OCI-LY7 (cell line): ENCODE measurements around the gene MT3. TPM values are rescaled to one million over a fixed set of nuclear protein-coding genes. Genes with fewer than 3 reads are reported as not detected.

Experiments used
- BruUV-seq: library from RNA; stranded (reverse); fragments of 400-500 nt; replicated peaks from 2 replicates; lab custom pipeline; 2021; lab: Mats Ljungman, UMichigan
- CTCF ChIA-PET: fragments of 300-600 bp; sonication (Branson Sonifier 250); formaldehyde crosslinking; loops from one replicate; lab custom pipeline; 2022; ENCODE audit warnings: antibody characterized with exemption; ENCODE audit not compliant: unreplicated experiment; lab: Charles Lee
- POLR2A ChIA-PET: fragments of 300-600 bp; sonication (Branson Sonifier 250); formaldehyde crosslinking; loops from one replicate; lab custom pipeline; 2022; ENCODE audit warnings: antibody characterized with exemption; lab: Charles Lee
- DNase-seq: peaks from one replicate; pipeline ENCODE4 v3.0.0-alpha.2; 2015; ENCODE audit warnings: low spot score
- H2AFZ ChIP-seq: fragments of 200-600 bp; sonication (generic), shearing (Covaris generic); 2 replicates; pipeline ENCODE4 v1.6.1; 2014; ENCODE audit warnings: mild to moderate bottlenecking, antibody characterized with exemption, low read length, moderate library complexity
- H3K27ac ChIP-seq: fragments of 200-600 bp; sonication (generic); 2 replicates; pipeline ENCODE4 v1.5.1; 2014; ENCODE audit warnings: mixed run types, low read depth, mild to moderate bottlenecking, moderate library complexity, low read length, inconsistent platforms; ENCODE audit not compliant: poor library complexity, severe bottlenecking
- H3K36me3 ChIP-seq: fragments of 200-600 bp; sonication (generic); 2 replicates; pipeline ENCODE4 v1.6.1; 2014; ENCODE audit warnings: mild to moderate bottlenecking, antibody characterized with exemption, low read length, moderate library complexity, mixed read lengths; ENCODE audit not compliant: insufficient read depth
- H3K4me1 ChIP-seq: fragments of 200-600 bp; sonication (generic); 2 replicates; pipeline ENCODE4 v1.5.1; 2014; ENCODE audit warnings: mild to moderate bottlenecking, low read length; ENCODE audit not compliant: insufficient read depth, poor library complexity, severe bottlenecking
- H3K4me2 ChIP-seq: fragments of 200-600 bp; sonication (generic); 2 replicates; pipeline ENCODE4 v1.6.1; 2014; ENCODE audit warnings: mild to moderate bottlenecking, low read length
- H3K4me3 ChIP-seq: fragments of 200-600 bp; sonication (generic); 2 replicates; pipeline ENCODE4 v1.5.1; 2014; ENCODE audit warnings: mild to moderate bottlenecking, low read depth, low read length; ENCODE audit not compliant: poor library complexity, severe bottlenecking
- H3K79me2 ChIP-seq: fragments of 200-600 bp; sonication (generic); 2 replicates; pipeline ENCODE4 v1.6.1; 2016; ENCODE audit warnings: low read depth, mild to moderate bottlenecking, low read length, moderate library complexity, mixed read lengths; ENCODE audit not compliant: insufficient read depth
- H3K9me2 ChIP-seq: fragments of 200-600 bp; sonication (generic); 2 replicates; pipeline ENCODE4 v1.6.1; 2016; ENCODE audit warnings: mild to moderate bottlenecking, low read length, mixed read lengths; ENCODE audit not compliant: insufficient read depth
- H3K9me3 ChIP-seq: fragments of 200-600 bp; sonication (generic); 2 replicates; pipeline ENCODE4 v1.6.1; 2014; ENCODE audit warnings: mild to moderate bottlenecking, mixed run types, low read length, mixed read lengths
- H4K20me1 ChIP-seq: fragments of 200-600 bp; sonication (generic); 2 replicates; pipeline ENCODE4 v1.6.1; 2014; ENCODE audit warnings: mild to moderate bottlenecking, antibody characterized with exemption, low read length, moderate library complexity, mixed read lengths; ENCODE audit not compliant: insufficient read depth
- EZH2phosphoT487 ChIP-seq: fragments of 200-600 bp; sonication (generic); IDR thresholded peaks from 2 replicates; pipeline ENCODE4 v1.6.1; 2018; ENCODE audit warnings: low read depth, borderline replicate concordance, mild to moderate bottlenecking, mixed run types, antibody characterized with exemption, low read length, moderate library complexity, mixed read lengths
- intact Hi-C: fragments of 100-400 bp; cut with micrococcal nuclease; formaldehyde crosslinking; loops from one replicate; pipeline ENCODE4 v1.10.0; 2022; ENCODE audit not compliant: unreplicated experiment
- total RNA-seq, 2 experiments: library from RNA; depleted of rRNA in 1 of 2; stranded (reverse); fragments of >200 nt in 1 of 2; shearing (Covaris generic) in 1 of 2; gene quantifications; 2 replicates each; pipeline ENCODE4 v1.2.3, GENCODE V29; 2014 to 2022
- TF ChIP-seq, protein P1 (sequence below): fragments of 200-600 bp; sonication (generic); conservative IDR thresholded peaks from 2 replicates; pipeline ENCODE4 v1.5.1; 2014; ENCODE audit warnings: mild to moderate bottlenecking, antibody characterized with exemption, low read length, moderate library complexity, mixed read lengths

Gene MT3
- total RNA-seq, 2 experiments from 2014 or later: not detected

DNA sequence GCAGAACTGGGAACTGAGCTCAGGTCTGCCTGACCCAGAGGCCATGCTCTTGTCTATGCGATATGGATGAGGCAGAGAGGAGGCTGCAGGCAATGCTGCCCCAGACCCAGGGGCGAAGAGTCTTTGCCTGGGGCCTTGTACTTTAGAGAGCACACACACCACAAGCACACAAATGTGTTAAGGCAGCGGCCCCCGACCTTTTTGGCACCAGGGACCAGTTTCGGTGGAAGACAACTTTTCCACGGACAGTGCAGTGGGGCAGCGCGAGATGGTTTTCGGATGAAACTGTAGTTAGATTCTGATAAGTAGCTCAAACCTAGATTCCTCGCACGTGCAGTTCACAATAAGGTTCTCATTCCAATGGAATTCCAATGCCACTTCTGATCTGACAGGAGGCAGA, 17.8 kb upstream of the MT3 start:
- no peak overlapping the region for H3K4me2 ChIP-seq
- H4K20me1 ChIP-seq: no peaks in the 10 kb centered on the region
- TF ChIP-seq, protein P1, sequence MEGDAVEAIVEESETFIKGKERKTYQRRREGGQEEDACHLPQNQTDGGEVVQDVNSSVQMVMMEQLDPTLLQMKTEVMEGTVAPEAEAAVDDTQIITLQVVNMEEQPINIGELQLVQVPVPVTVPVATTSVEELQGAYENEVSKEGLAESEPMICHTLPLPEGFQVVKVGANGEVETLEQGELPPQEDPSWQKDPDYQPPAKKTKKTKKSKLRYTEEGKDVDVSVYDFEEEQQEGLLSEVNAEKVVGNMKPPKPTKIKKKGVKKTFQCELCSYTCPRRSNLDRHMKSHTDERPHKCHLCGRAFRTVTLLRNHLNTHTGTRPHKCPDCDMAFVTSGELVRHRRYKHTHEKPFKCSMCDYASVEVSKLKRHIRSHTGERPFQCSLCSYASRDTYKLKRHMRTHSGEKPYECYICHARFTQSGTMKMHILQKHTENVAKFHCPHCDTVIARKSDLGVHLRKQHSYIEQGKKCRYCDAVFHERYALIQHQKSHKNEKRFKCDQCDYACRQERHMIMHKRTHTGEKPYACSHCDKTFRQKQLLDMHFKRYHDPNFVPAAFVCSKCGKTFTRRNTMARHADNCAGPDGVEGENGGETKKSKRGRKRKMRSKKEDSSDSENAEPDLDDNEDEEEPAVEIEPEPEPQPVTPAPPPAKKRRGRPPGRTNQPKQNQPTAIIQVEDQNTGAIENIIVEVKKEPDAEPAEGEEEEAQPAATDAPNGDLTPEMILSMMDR: no peak
- no peak for TF ChIP-seq EZH2phosphoT487
- no peaks in the 10 kb centered on the region for H3K36me3 ChIP-seq
- no peaks in the 10 kb centered on the region for H3K9me2 ChIP-seq
- POLR2A ChIA-PET: interaction anchor here (0.9 kb wide), 1 partner anchor 34 kb away, joined by 3 read pairs; no protein-coding TSS in a partner anchor
- intact Hi-C loops: no loop called here
- H3K4me3 ChIP-seq: no peak overlapping the region
- no peaks in the 10 kb centered on the region for H3K79me2 ChIP-seq
- H3K27ac ChIP-seq: no peak overlapping the region
- no TSS peak for BruUV-seq
- CTCF ChIA-PET: no interaction called here
- no peak for DNase-seq
- no peaks in the 10 kb centered on the region; the same call in 1 of the 2 replicates for H3K9me3 ChIP-seq
- H3K4me1 ChIP-seq: no peaks in the 10 kb centered on the region
- H2AFZ ChIP-seq: no peak overlapping the region

DNA sequence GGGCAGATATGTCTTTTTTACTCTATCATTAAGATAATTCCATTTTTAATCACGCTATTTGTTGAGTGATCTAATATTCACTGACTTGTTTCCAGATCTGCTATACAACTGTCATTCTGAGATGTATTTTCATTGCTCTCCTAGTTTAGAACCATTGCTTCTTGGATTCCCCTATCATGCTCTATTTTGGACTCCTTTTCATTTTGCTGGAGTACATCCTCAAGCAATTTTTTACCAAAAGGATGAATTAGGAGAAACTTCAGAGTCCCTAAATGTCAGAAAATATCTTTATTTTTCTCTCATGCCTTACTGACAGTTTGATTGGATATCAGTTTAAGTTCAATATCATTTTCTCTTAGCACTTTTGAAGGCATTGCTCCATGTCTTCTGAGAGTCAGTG, 14.7 kb upstream of the MT3 start:
- POLR2A ChIA-PET: no interaction called here
- no peaks in the 10 kb centered on the region for H4K20me1 ChIP-seq
- CTCF ChIA-PET: no interaction called here
- no TSS peak for BruUV-seq
- no peak overlapping the region for H3K4me2 ChIP-seq
- no peak for DNase-seq
- intact Hi-C loops: loop anchor here (5.0 kb wide), 2 partner anchors 218 to 278 kb away; no protein-coding TSS in a partner anchor
- H3K9me2 ChIP-seq: no peaks in the 10 kb centered on the region
- H3K4me1 ChIP-seq: no peaks in the 10 kb centered on the region
- no peak overlapping the region for H3K27ac ChIP-seq
- H3K9me3 ChIP-seq: no peaks in the 10 kb centered on the region; the same call in 1 of the 2 replicates
- no peak overlapping the region for H2AFZ ChIP-seq
- H3K36me3 ChIP-seq: no peaks in the 10 kb centered on the region
- no peaks in the 10 kb centered on the region for H3K79me2 ChIP-seq
- no peak overlapping the region for H3K4me3 ChIP-seq
- TF ChIP-seq, protein P1: no peak
- no peak for TF ChIP-seq EZH2phosphoT487

DNA sequence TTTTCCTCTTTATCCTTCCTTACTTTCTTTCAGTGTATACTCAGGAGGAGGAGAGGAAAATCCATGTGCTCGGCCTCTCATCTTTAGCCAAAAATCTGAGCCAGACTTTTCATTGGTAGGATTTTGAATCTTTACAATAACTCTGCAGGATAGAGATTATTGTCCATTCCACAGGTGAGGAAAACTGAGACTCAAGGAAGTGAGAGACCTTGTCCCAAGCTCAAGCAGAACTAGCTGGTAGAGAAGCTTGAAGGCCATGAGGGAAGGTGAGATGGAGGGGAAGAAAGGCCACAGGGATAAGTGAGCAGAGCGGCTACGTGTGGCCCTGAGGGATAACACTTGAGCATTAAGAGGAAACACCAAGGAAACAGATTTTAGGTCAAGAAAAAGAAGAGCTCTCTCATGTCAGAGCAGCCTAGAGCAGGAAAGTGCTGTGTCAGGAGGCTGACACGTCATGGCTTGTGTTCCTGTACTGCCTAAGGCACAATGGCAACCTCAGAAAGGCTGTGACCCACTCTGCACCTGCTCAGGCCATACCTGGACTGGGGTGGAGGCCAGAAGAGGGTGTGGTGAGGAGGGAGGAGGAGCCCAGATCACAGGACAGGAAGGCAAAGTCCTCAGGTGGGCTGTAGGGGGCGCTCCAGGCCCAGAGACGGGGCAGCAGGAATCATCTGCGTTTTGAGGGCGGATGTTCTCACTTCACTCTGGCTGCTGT, 12.6 kb upstream of the MT3 start:
- Histone ChIP-seq H3K9me2 (no peaks in the 10 kb centered on the region), H3K4me2 (no peak overlapping the region), H3K36me3 (no peaks in the 10 kb centered on the region), H3K79me2 (no peaks in the 10 kb centered on the region), H3K4me3 (no peak overlapping the region), H2AFZ (peak overlapping the region; percentile 35; the same call in 1 of the 2 replicates), H4K20me1 (no peaks in the 10 kb centered on the region), H3K4me1 (no peaks in the 10 kb centered on the region), H3K27ac (no peak overlapping the region), H3K9me3 (no peaks in the 10 kb centered on the region; the same call in 1 of the 2 replicates)
- DNase-seq: peak; percentile 78
- POLR2A ChIA-PET: interaction anchor here (1.0 kb wide), 1 partner anchor 123 kb away, joined by 3 read pairs; no protein-coding TSS in a partner anchor
- no TSS peak for BruUV-seq
- intact Hi-C loops: loop anchor here (1.0 to 5.0 kb wide), 4 partner anchors 24 to 276 kb away; no protein-coding TSS in a partner anchor
- TF ChIP-seq, protein P1: peak; percentile 92
- TF ChIP-seq EZH2phosphoT487: no peak
- CTCF ChIA-PET: interaction anchor here (0.7 to 1.4 kb wide), 3 partner anchors 19 to 126 kb away, joined by 3 to 8 read pairs (median 3); no protein-coding TSS in a partner anchor
